Measurements from ENCODE around the gene PSMB4.
"Not testable (repeated sequence)": the region's sequence is repeated elsewhere in the genome, so short reads cannot be mapped to it uniquely, and the experiment has no call there.

Gene PSMB4

GRCh38 chr1:151418081-151418480 lies 18.7 kb downstream of the PSMB4 start:
- no peak overlapping the region for H3K9ac ChIP-seq (ENCODE audit: low read depth, low read length)
- no peak overlapping the region for H3K4me3 ChIP-seq (ENCODE audit: low read depth, low read length)
- H3K4me1 ChIP-seq (ENCODE audit: control insufficient read depth, insufficient read depth, low read length), result no peaks in the 10 kb centered on the region
- peaks cover 28% of the 10 kb centered on the region for H3K36me3 ChIP-seq (ENCODE audit: control insufficient read depth, insufficient read depth, low read length)
- no peaks in the 10 kb centered on the region for H3K27me3 ChIP-seq (ENCODE audit: control insufficient read depth, insufficient read depth, low read length)
- H3K9me3 ChIP-seq (ENCODE audit: control insufficient read depth, insufficient read depth, low read length), result no peaks in the 10 kb centered on the region

GRCh38 chr1:151419819-151420218 lies 20.4 kb downstream of the PSMB4 start:
- no peak overlapping the region for H3K9ac ChIP-seq (ENCODE audit: low read depth, low read length)
- H3K4me3 ChIP-seq (ENCODE audit: low read depth, low read length), result no peak overlapping the region
- no peaks in the 10 kb centered on the region for H3K9me3 ChIP-seq (ENCODE audit: control insufficient read depth, insufficient read depth, low read length)
- H3K4me1 ChIP-seq (ENCODE audit: control insufficient read depth, insufficient read depth, low read length), result no peaks in the 10 kb centered on the region
- peaks cover 37% of the 10 kb centered on the region for H3K36me3 ChIP-seq (ENCODE audit: control insufficient read depth, insufficient read depth, low read length)
- H3K27me3 ChIP-seq (ENCODE audit: control insufficient read depth, insufficient read depth, low read length), result no peaks in the 10 kb centered on the region

- no peaks in the 10 kb centered on the region for H3K4me1 ChIP-seq (ENCODE audit: control insufficient read depth, insufficient read depth, low read length)
- peaks cover 29% of the 10 kb centered on the region for H3K36me3 ChIP-seq (ENCODE audit: control insufficient read depth, insufficient read depth, low read length)
- no peak overlapping the region for H3K4me3 ChIP-seq (ENCODE audit: low read depth, low read length)
- H3K9ac ChIP-seq (ENCODE audit: low read depth, low read length), result no peak overlapping the region
- no peaks in the 10 kb centered on the region for H3K9me3 ChIP-seq (ENCODE audit: control insufficient read depth, insufficient read depth, low read length)
- H3K27me3 ChIP-seq (ENCODE audit: control insufficient read depth, insufficient read depth, low read length), result no peaks in the 10 kb centered on the region
Measured at GRCh38 chr1:151425103-151425502, 25.7 kb downstream of the PSMB4 start.

- Histone ChIP-seq H3K36me3 (ENCODE audit: control insufficient read depth, insufficient read depth, low read length) (peaks cover 26% of the 10 kb centered on the region), H3K9ac (ENCODE audit: low read depth, low read length) (no peak overlapping the region), H3K27me3 (ENCODE audit: control insufficient read depth, insufficient read depth, low read length) (no peaks in the 10 kb centered on the region), H3K9me3 (ENCODE audit: control insufficient read depth, insufficient read depth, low read length) (no peaks in the 10 kb centered on the region), H3K4me3 (ENCODE audit: low read depth, low read length) (no peak overlapping the region), H3K4me1 (ENCODE audit: control insufficient read depth, insufficient read depth, low read length) (no peaks in the 10 kb centered on the region)
Measured at GRCh38 chr1:151428068-151428467, 28.7 kb downstream of the PSMB4 start.

GRCh38 chr1:151433827-151434226 lies 34.5 kb downstream of the PSMB4 start:
- not testable (repeated sequence) for H3K9me3 ChIP-seq (ENCODE audit: control insufficient read depth, insufficient read depth, low read length); H3K36me3 ChIP-seq (ENCODE audit: control insufficient read depth, insufficient read depth, low read length); H3K4me3 ChIP-seq (ENCODE audit: low read depth, low read length); H3K27me3 ChIP-seq (ENCODE audit: control insufficient read depth, insufficient read depth, low read length); H3K4me1 ChIP-seq (ENCODE audit: control insufficient read depth, insufficient read depth, low read length); H3K9ac ChIP-seq (ENCODE audit: low read depth, low read length)

- Histone ChIP-seq H3K36me3 (ENCODE audit: control insufficient read depth, insufficient read depth, low read length) (no peaks in the 10 kb centered on the region), H3K27me3 (ENCODE audit: control insufficient read depth, insufficient read depth, low read length) (no peaks in the 10 kb centered on the region), H3K4me1 (ENCODE audit: control insufficient read depth, insufficient read depth, low read length) (no peaks in the 10 kb centered on the region), H3K9me3 (ENCODE audit: control insufficient read depth, insufficient read depth, low read length) (no peaks in the 10 kb centered on the region), H3K9ac (ENCODE audit: low read depth, low read length) (no peak overlapping the region), H3K4me3 (ENCODE audit: low read depth, low read length) (no peak overlapping the region)
Measured at GRCh38 chr1:151435174-151435573, 35.8 kb downstream of the PSMB4 start.

- H3K4me1 ChIP-seq (ENCODE audit: control insufficient read depth, insufficient read depth, low read length), result no peaks in the 10 kb centered on the region
- no peak overlapping the region for H3K4me3 ChIP-seq (ENCODE audit: low read depth, low read length)
- no peaks in the 10 kb centered on the region for H3K27me3 ChIP-seq (ENCODE audit: control insufficient read depth, insufficient read depth, low read length)
- H3K9ac ChIP-seq (ENCODE audit: low read depth, low read length), result no peak overlapping the region
- H3K9me3 ChIP-seq (ENCODE audit: control insufficient read depth, insufficient read depth, low read length), result no peaks in the 10 kb centered on the region
- H3K36me3 ChIP-seq (ENCODE audit: control insufficient read depth, insufficient read depth, low read length), result no peaks in the 10 kb centered on the region
Measured at GRCh38 chr1:151436985-151437384, 37.6 kb downstream of the PSMB4 start.

- not testable (repeated sequence) for H3K9me3 ChIP-seq (ENCODE audit: control insufficient read depth, insufficient read depth, low read length); H3K36me3 ChIP-seq (ENCODE audit: control insufficient read depth, insufficient read depth, low read length); H3K9ac ChIP-seq (ENCODE audit: low read depth, low read length); H3K4me3 ChIP-seq (ENCODE audit: low read depth, low read length); H3K27me3 ChIP-seq (ENCODE audit: control insufficient read depth, insufficient read depth, low read length); H3K4me1 ChIP-seq (ENCODE audit: control insufficient read depth, insufficient read depth, low read length)
Measured at GRCh38 chr1:151437396-151437795, 38.0 kb downstream of the PSMB4 start.

GRCh38 chr1:151443846-151444782 lies 44.7 kb downstream of the PSMB4 start:
- Histone ChIP-seq H3K4me1 (ENCODE audit: control insufficient read depth, insufficient read depth, low read length) (peaks cover 3% of the 10 kb centered on the region), H3K9ac (ENCODE audit: low read depth, low read length) (no peak overlapping the region)

GRCh38 chr1:151444783-151445177 lies 45.4 kb downstream of the PSMB4 start:
- H3K27me3 ChIP-seq (ENCODE audit: control insufficient read depth, insufficient read depth, low read length), result no peaks in the 10 kb centered on the region
- no peaks in the 10 kb centered on the region for H3K9me3 ChIP-seq (ENCODE audit: control insufficient read depth, insufficient read depth, low read length)
- peaks cover 3% of the 10 kb centered on the region for H3K4me1 ChIP-seq (ENCODE audit: control insufficient read depth, insufficient read depth, low read length)
- H3K9ac ChIP-seq (ENCODE audit: low read depth, low read length), result no peak overlapping the region
- no peaks in the 10 kb centered on the region for H3K36me3 ChIP-seq (ENCODE audit: control insufficient read depth, insufficient read depth, low read length)
- H3K4me3 ChIP-seq (ENCODE audit: low read depth, low read length), result no peak overlapping the region

More at GRCh38 chr1:151443846-151444782, 44.7 kb downstream of the PSMB4 start:
- H3K36me3 ChIP-seq (ENCODE audit: control insufficient read depth, insufficient read depth, low read length), result no peaks in the 10 kb centered on the region
- no peaks in the 10 kb centered on the region for H3K27me3 ChIP-seq (ENCODE audit: control insufficient read depth, insufficient read depth, low read length)
- H3K4me3 ChIP-seq (ENCODE audit: low read depth, low read length), result no peak overlapping the region
- H3K9me3 ChIP-seq (ENCODE audit: control insufficient read depth, insufficient read depth, low read length), result no peaks in the 10 kb centered on the region

GRCh38 chr1:151447696-151448095 lies 48.3 kb downstream of the PSMB4 start:
- H3K27me3 ChIP-seq (ENCODE audit: control insufficient read depth, insufficient read depth, low read length), result no peaks in the 10 kb centered on the region
- no peak overlapping the region for H3K4me3 ChIP-seq (ENCODE audit: low read depth, low read length)
- no peaks in the 10 kb centered on the region for H3K9me3 ChIP-seq (ENCODE audit: control insufficient read depth, insufficient read depth, low read length)
- no peaks in the 10 kb centered on the region for H3K36me3 ChIP-seq (ENCODE audit: control insufficient read depth, insufficient read depth, low read length)
- no peak overlapping the region for H3K9ac ChIP-seq (ENCODE audit: low read depth, low read length)
- peaks cover 3% of the 10 kb centered on the region for H3K4me1 ChIP-seq (ENCODE audit: control insufficient read depth, insufficient read depth, low read length)

All from iPS-15b (cell line).